ENCODE measurements around the gene OVCH1.
A peak's percentile ranks its signal among the peaks of the same experiment; 100 is the strongest.
"Not testable (repeated sequence)": the region's sequence is repeated elsewhere in the genome, so short reads cannot be mapped to it uniquely, and the experiment has no call there.

The OVCH1 gene

GRCh38 chr12:29405561-29405960 lies 91.9 kb downstream of the OVCH1 start:
- DNase-seq (ENCODE audit: low read depth): no peak

GRCh38 chr12:29403991-29404390 lies 93.5 kb downstream of the OVCH1 start:
- no peak for DNase-seq (ENCODE audit: low read depth)

- no peak for DNase-seq (ENCODE audit: low read depth)
These were observed 95.0 kb downstream of the OVCH1 start for GRCh38 chr12:29402437-29402836.

DNA sequence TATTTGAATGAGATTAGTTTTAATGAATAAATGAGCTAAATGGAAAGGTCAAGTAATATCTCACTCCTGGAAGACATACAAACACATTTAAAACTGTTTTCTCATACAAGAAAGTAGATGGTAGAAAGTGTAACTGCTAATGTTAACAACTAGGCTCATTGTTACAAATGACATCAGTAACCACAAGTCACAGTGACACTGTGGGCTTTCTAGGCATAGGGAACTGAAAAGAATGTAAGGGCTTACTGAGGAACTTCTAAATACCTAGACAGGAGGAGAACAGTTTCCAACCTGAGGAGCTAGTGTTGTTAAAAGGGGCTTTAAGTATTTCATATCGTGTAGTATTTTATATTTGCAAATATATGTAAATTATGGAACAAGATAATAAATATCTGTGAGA lies 99.0 kb downstream of the OVCH1 start:
- DNase-seq (ENCODE audit: low read depth): no peak

- no peak for DNase-seq (ENCODE audit: low read depth)
These were observed 100.7 kb downstream of the OVCH1 start for GRCh38 chr12:29396774-29397173.

GRCh38 chr12:29395356-29395755 lies 102.1 kb downstream of the OVCH1 start:
- DNase-seq (ENCODE audit: low read depth): no peak

DNA sequence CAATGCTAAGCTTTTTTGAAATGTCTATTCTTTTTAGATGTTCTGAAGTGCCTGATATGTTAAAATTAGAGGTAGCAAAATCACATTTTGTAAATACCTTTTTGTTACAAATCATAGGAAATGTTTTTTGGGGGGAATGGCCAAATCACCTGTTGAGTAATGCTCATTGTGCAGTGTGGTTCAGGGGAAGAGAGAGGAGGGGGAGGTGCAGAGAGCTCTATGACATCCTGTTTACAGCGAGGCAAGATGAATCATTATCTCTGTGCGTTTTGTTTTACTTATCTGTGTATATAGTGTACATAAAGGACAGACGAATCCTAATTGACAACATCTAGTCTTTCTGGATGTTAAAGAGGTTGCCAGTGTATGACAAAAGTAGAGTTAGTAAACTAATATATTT lies 107.1 kb downstream of the OVCH1 start:
- peak; percentile 12 for DNase-seq (ENCODE audit: low read depth)

DNA sequence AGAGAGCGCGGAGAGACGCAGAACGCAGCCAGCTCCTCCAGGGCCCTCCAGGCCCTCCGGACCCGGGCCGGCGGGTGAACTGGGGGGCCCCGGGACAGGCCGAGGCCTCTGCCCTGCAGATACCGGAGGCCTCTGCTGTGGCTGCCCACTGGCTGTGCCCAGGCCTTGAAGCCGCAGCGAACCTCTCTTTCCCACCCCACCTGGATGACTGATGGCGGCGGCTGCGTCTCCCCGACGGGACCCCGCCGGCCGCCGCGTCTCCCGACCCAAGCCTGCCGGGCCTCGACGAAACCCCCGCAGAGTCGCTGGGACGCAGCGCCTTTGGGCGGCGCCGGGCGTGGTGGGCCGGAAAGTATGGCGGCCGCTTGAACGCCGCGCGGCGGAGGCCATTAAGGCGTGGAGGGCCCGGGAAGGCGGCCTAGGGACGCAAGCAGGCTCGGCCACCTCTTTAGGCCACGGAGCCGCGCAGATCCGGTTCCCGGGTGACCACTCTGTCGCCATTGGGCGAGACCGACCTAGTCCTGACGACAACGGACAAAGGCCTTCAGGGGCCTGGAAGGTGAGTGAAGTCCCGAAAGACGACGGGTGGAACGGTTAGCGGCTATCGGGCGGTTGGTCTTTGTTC lies 108.1 kb downstream of the OVCH1 start:
- no peak for DNase-seq (ENCODE audit: low read depth)

GRCh38 chr12:29386084-29386680 lies 111.3 kb downstream of the OVCH1 start:
- not testable (repeated sequence) for DNase-seq (ENCODE audit: low read depth)

DNA sequence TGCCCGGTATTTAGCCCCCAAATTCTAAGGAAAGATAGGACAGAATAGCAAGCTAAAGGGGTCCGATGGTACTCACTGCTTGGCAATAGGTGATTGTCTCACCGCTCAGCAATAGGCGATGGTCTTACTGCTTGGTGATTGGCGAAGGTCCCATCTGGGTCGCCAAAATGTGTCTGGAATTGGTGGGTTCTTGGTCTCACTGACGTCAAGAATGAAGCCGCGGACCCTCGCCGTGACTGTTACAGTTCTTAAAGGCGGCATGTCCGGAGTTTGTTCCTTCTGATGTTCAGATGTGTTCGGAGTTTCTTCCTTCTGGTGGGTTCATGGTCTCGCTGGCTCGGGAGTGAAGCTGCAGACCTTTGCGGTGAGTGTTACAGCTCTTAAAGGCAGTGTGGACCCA lies 112.3 kb downstream of the OVCH1 start:
- DNase-seq (ENCODE audit: low read depth): not testable (repeated sequence)

GRCh38 chr12:29382251-29382650 lies 115.2 kb downstream of the OVCH1 start:
- no peak for DNase-seq (ENCODE audit: low read depth)

- DNase-seq (ENCODE audit: low read depth): peak; percentile 89
These were observed 116.7 kb downstream of the OVCH1 start, which contains the start of gene ERGIC2 for GRCh38 chr12:29380536-29381523. Gene ERGIC2 (minus strand): TSS chr12:29381172. CDS start chr12:29371633, 9,539 bp downstream.

Measured in activated T-cell treated with anti-CD3 and anti-CD28 coated beads for 24 hours (primary cell).